NT2/D1 (cell line): ENCODE data around the gene SRC.

ENCODE experiments used
- YY1 ChIP-seq: IDR thresholded peaks from 2 replicates; pipeline ENCODE4 v1.6.1; 2011; ENCODE audit not compliant: insufficient read length, insufficient read depth
- ZNF274 ChIP-seq: IDR thresholded peaks from 2 replicates; pipeline ENCODE4 v1.6.1; 2011; ENCODE audit warnings: mild to moderate bottlenecking, low read depth, low read length

GRCh38 chr20:37425103-37425625 lies 79.2 kb downstream of the SRC start:
- no peak for TF ChIP-seq YY1
- no peak for TF ChIP-seq ZNF274
